ENCODE data around the gene LGI1.
A peak's percentile ranks its signal among the peaks of the same experiment; 100 is the strongest.
"Not testable (repeated sequence)": the region's sequence is repeated elsewhere in the genome, so short reads cannot be mapped to it uniquely, and the experiment has no call there.

The LGI1 gene

GRCh38 chr10:93813507-93814465 is 56.0 kb downstream of the LGI1 start:
- no peak overlapping the region for H3K4me3 Mint-ChIP-seq
- ATAC-seq (peak; percentile 67), DNase-seq (ENCODE audit: low spot score in 2 of 2) (peak in 1 of 2 donors; percentile 56)
- no peaks in the 10 kb centered on the region for H3K4me1 Mint-ChIP-seq
- no peaks in the 10 kb centered on the region for H3K36me3 Mint-ChIP-seq
- H3K27ac Mint-ChIP-seq, result no peak overlapping the region
- no peaks in the 10 kb centered on the region for H3K9me3 Mint-ChIP-seq

GRCh38 chr10:93815304-93816096 is 57.8 kb downstream of the LGI1 start:
- Mint-ChIP-seq H3K27ac (no peak overlapping the region), H3K4me1 (no peaks in the 10 kb centered on the region), H3K9me3 (no peaks in the 10 kb centered on the region), H3K36me3 (no peaks in the 10 kb centered on the region), H3K4me3 (no peak overlapping the region)
- ATAC-seq (no peak), DNase-seq (ENCODE audit: low spot score in 2 of 2) (no peak)

- ATAC-seq, result no peak
- DNase-seq (ENCODE audit: low spot score in 2 of 2), result no peak
- Mint-ChIP-seq H3K4me3 (no peak overlapping the region), H3K27ac (no peak overlapping the region), H3K36me3 (no peaks in the 10 kb centered on the region), H3K9me3 (no peaks in the 10 kb centered on the region), H3K4me1 (no peaks in the 10 kb centered on the region)
Measured at GRCh38 chr10:93816123-93816747, 58.5 kb downstream of the LGI1 start.

GRCh38 chr10:93818086-93818485 is 60.4 kb downstream of the LGI1 start:
- no peaks in the 10 kb centered on the region for H3K9me3 Mint-ChIP-seq
- no peak for ATAC-seq
- no peaks in the 10 kb centered on the region for H3K36me3 Mint-ChIP-seq
- DNase-seq (ENCODE audit: low spot score in 2 of 2), result no peak
- no peak overlapping the region for H3K4me3 Mint-ChIP-seq
- no peak overlapping the region for H3K27ac Mint-ChIP-seq
- H3K4me1 Mint-ChIP-seq, result no peaks in the 10 kb centered on the region

GRCh38 chr10:93819520-93819919 is 61.8 kb downstream of the LGI1 start:
- Mint-ChIP-seq H3K27ac (no peak overlapping the region), H3K9me3 (no peaks in the 10 kb centered on the region), H3K4me3 (no peak overlapping the region), H3K4me1 (no peaks in the 10 kb centered on the region), H3K36me3 (no peaks in the 10 kb centered on the region)
- DNase-seq (ENCODE audit: low spot score in 2 of 2) (no peak), ATAC-seq (no peak)

GRCh38 chr10:93820434-93820833 is 62.7 kb downstream of the LGI1 start:
- ATAC-seq (no peak), DNase-seq (ENCODE audit: low spot score in 2 of 2) (no peak)
- Mint-ChIP-seq H3K4me3 (no peak overlapping the region), H3K27ac (no peak overlapping the region), H3K9me3 (no peaks in the 10 kb centered on the region), H3K36me3 (no peaks in the 10 kb centered on the region), H3K4me1 (no peaks in the 10 kb centered on the region)

- no peaks in the 10 kb centered on the region for H3K4me1 Mint-ChIP-seq
- H3K4me3 Mint-ChIP-seq, result no peak overlapping the region
- no peak overlapping the region for H3K27ac Mint-ChIP-seq
- DNase-seq (ENCODE audit: low spot score in 2 of 2), result no peak
- H3K36me3 Mint-ChIP-seq, result no peaks in the 10 kb centered on the region
- ATAC-seq, result no peak
- H3K9me3 Mint-ChIP-seq, result no peaks in the 10 kb centered on the region
Measured at GRCh38 chr10:93821051-93821772, 63.5 kb downstream of the LGI1 start.

- ATAC-seq (peak; percentile 34), DNase-seq (ENCODE audit: low spot score in 2 of 2) (no peak)
- H3K36me3 Mint-ChIP-seq, result no peaks in the 10 kb centered on the region
- H3K4me3 Mint-ChIP-seq, result no peak overlapping the region
- H3K4me1 Mint-ChIP-seq, result no peaks in the 10 kb centered on the region
- no peak overlapping the region for H3K27ac Mint-ChIP-seq
- H3K9me3 Mint-ChIP-seq, result no peaks in the 10 kb centered on the region
Measured at GRCh38 chr10:93826355-93826754, 68.6 kb downstream of the LGI1 start.

- DNase-seq (ENCODE audit: low spot score in 2 of 2) (no peak), ATAC-seq (no peak)
- H3K9me3 Mint-ChIP-seq, result no peaks in the 10 kb centered on the region
- H3K4me3 Mint-ChIP-seq, result no peak overlapping the region
- no peaks in the 10 kb centered on the region for H3K36me3 Mint-ChIP-seq
- no peak overlapping the region for H3K27ac Mint-ChIP-seq
- H3K4me1 Mint-ChIP-seq, result no peaks in the 10 kb centered on the region
Measured at GRCh38 chr10:93827056-93827804, 69.5 kb downstream of the LGI1 start.

GRCh38 chr10:93831065-93831464 is 73.3 kb downstream of the LGI1 start:
- H3K27ac Mint-ChIP-seq; H3K4me1 Mint-ChIP-seq; H3K4me3 Mint-ChIP-seq; DNase-seq (ENCODE audit: low spot score in 2 of 2); ATAC-seq; H3K9me3 Mint-ChIP-seq; H3K36me3 Mint-ChIP-seq: not testable (repeated sequence)

- Mint-ChIP-seq H3K36me3 (no peaks in the 10 kb centered on the region), H3K4me3 (no peak overlapping the region), H3K9me3 (no peaks in the 10 kb centered on the region), H3K27ac (no peak overlapping the region), H3K4me1 (no peaks in the 10 kb centered on the region)
- no peak for ATAC-seq
- DNase-seq (ENCODE audit: low spot score in 2 of 2), result no peak
Measured at GRCh38 chr10:93835770-93836169, 78.0 kb downstream of the LGI1 start.

GRCh38 chr10:93837822-93838221 is 80.1 kb downstream of the LGI1 start:
- DNase-seq (ENCODE audit: low spot score in 2 of 2) (no peak), ATAC-seq (no peak)
- Mint-ChIP-seq H3K4me1 (no peaks in the 10 kb centered on the region), H3K36me3 (no peaks in the 10 kb centered on the region), H3K27ac (no peak overlapping the region), H3K9me3 (no peaks in the 10 kb centered on the region), H3K4me3 (no peak overlapping the region)

- no peak for ATAC-seq
- no peak overlapping the region for H3K27ac Mint-ChIP-seq
- DNase-seq (ENCODE audit: low spot score in 2 of 2), result no peak
- no peak overlapping the region for H3K4me3 Mint-ChIP-seq
- no peaks in the 10 kb centered on the region for H3K36me3 Mint-ChIP-seq
- H3K9me3 Mint-ChIP-seq, result no peaks in the 10 kb centered on the region
- no peaks in the 10 kb centered on the region for H3K4me1 Mint-ChIP-seq
Measured at GRCh38 chr10:93838278-93838677, 80.5 kb downstream of the LGI1 start.

- H3K36me3 Mint-ChIP-seq, result no peaks in the 10 kb centered on the region
- DNase-seq (ENCODE audit: low spot score in 2 of 2) (no peak), ATAC-seq (peak; percentile 13)
- H3K4me1 Mint-ChIP-seq, result no peaks in the 10 kb centered on the region
- no peak overlapping the region for H3K27ac Mint-ChIP-seq
- H3K9me3 Mint-ChIP-seq, result no peaks in the 10 kb centered on the region
- no peak overlapping the region for H3K4me3 Mint-ChIP-seq
Measured at GRCh38 chr10:93841961-93842360, 84.2 kb downstream of the LGI1 start.

Data from stimulated activated effector memory CD8-positive, alpha-beta T cell treated with anti-CD3 and anti-CD28 coated beads, Interleukin-12 subunit alpha, Interleukin-12 subunit beta, amount 100 ng/mL, for 72 hours (primary cell).